Glomerular endothelial cell (primary cell): ENCODE measurements around the gene U2AF2. TPM values are rescaled to one million over a fixed set of nuclear protein-coding genes. Genes with fewer than 3 reads are reported as not detected.
"Not testable (repeated sequence)": the region's sequence is repeated elsewhere in the genome, so short reads cannot be mapped to it uniquely, and the experiment has no call there.

Source experiments
- DNase-seq: peaks from one replicate; pipeline ENCODE4 v3.0.0-alpha.2; 2011; ENCODE audit warnings: low read depth, low spot score; ENCODE audit errors: extremely low read depth
- total RNA-seq: library from RNA; depleted of rRNA; stranded (reverse); fragments of >200 nt; gene quantifications from 2 replicates; pipeline ENCODE4 v1.2.3, GENCODE V29; 2015

The U2AF2 gene
- total RNA-seq, 1 donor from 2014 or later = 150 TPM

- no peak for DNase-seq
Observed at GRCh38 chr19:55700813-55701212, 46.0 kb downstream of the U2AF2 start.

- no peak for DNase-seq
Observed at GRCh38 chr19:55702131-55702627, 47.3 kb downstream of the U2AF2 start.

DNA sequence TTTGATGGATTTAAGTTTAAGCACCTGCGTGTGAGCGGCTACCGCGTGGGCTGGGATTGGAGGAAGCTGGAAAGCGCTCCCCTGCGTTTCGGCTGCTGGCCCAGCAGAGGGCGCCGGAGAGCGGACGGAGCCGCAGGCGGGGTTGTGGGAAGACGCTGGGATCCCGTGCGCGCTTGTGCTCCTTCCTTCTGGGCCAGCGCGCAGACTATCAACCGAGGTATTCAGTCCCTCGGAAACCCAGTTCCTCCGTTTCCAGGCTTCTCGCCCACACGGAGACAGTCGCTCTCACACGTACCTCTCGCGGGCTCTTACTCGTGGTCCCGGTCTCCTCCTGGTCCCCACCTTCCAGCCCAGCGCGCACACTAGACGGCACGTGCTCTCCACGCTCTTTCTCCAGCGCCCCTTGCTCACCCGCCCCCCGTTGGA, 49.0 kb downstream of the U2AF2 start:
- DNase-seq = no peak

DNA sequence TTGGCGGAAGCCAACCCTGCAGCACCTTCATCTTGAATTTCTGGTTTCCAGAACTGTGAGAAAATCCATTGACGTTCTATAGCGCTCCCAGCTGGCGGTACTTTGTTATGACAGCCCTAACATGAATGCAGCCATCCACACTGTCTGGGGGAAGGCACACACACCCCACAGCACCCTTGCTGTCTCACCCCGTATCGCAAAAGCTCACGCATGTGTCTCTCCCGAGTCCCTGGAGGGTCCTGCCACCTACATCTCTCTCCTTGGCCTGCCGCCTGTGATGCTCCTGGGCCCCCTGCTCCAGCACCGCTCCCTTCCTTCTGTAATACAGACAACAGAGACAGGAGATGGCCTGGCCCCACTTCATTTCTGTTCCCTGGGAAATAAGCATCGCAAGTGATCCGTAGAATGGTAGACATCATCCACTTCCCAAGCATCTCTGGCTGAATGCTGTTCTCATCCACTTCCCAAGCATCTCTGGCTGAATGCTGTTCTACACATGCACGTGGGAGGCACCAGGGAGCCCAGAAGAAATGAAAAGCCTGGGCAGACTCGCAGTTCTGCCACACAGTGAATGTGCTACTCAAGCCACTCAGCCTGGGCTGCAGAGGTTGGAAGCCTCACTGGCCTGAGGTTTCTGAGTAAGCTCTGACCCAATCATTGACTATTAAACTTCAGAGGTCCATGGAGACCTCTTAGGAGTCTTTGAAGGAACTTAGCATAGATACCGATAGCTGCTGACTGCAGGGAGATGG, 49.8 kb downstream of the U2AF2 start:
- no peak for DNase-seq

DNA sequence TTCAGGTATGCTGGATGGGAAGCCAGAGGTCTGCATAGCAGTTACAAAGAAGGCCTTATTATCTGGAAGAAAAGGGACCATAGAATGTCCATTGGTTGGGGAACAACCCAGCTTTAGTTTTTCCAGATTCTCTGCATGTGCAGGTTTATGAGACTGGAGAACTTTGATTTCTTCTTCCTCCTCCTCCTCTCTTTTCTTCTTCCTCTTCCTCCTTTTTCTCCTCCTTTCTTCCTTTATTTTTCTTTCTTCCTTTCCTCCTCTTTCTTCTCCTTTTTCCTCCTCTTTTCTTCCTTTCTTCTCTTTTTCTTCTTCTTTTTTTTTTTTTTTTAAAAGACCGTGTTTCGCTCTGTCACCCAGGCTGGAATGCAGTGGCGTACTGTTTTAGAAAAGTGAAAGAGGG, 51.1 kb downstream of the U2AF2 start:
- DNase-seq = no peak

- no peak for DNase-seq
Observed at GRCh38 chr19:55711719-55712118, 56.9 kb downstream of the U2AF2 start.

DNA sequence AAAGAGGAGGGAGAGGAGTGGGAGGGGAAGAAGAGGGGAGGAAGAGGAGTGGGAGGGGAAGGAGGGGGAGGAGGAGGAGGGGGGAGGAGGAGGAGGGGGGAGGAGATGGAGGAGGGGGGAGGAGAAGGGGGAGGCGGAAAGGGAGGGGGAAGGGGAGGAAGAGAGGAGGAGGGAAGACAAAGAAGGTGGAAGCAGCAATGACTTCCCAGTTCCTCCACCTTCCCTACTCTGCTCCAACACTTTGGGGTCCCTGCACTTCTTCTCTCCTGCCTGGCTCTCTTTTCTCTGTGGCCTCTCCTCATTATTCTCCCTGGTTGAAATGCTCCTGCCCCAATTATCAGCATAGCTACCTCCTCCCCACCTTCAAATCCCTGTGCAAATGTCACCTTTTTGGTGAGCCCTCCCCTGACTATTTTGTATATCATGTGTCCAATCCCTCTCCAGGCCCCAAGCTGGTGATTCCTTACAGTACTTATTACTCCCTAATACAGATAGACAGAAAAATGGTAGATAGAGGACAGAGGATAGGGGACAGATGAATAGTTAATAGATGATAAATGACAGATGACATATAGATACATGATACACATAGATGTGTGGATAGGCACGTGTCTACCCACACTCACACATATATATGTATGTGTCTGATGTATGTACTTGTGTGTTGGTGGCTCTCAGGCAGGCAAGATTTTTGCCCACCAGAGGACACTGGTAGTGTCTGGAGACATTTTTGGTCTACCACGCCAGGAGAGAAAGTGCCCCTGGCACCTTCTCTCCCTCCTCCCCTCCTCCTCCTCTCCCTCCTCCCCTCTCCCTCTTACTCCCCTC, 58.2 kb downstream of the U2AF2 start:
- no peak for DNase-seq

DNA sequence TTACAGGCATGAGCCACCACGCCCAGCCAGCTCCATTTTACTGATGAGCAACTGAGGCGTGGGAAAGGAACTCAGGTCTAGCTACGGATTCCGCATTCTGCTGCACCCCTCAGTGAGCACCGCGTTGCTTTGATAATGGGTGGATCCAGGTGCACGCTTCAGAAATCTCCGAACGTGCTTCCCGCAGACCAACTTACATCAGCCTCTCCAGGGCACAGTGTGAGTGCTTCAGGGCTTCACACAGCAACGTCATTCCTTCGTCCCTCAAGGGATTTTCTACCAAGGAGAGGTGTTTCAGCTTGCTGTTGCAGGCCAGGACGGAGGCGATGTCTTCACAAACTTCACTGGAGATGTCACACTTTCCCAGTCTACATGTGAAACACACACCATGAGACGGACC, 61.7 kb downstream of the U2AF2 start:
- no peak for DNase-seq

GRCh38 chr19:55717251-55717650, 62.4 kb downstream of the U2AF2 start:
- no peak for DNase-seq

DNA sequence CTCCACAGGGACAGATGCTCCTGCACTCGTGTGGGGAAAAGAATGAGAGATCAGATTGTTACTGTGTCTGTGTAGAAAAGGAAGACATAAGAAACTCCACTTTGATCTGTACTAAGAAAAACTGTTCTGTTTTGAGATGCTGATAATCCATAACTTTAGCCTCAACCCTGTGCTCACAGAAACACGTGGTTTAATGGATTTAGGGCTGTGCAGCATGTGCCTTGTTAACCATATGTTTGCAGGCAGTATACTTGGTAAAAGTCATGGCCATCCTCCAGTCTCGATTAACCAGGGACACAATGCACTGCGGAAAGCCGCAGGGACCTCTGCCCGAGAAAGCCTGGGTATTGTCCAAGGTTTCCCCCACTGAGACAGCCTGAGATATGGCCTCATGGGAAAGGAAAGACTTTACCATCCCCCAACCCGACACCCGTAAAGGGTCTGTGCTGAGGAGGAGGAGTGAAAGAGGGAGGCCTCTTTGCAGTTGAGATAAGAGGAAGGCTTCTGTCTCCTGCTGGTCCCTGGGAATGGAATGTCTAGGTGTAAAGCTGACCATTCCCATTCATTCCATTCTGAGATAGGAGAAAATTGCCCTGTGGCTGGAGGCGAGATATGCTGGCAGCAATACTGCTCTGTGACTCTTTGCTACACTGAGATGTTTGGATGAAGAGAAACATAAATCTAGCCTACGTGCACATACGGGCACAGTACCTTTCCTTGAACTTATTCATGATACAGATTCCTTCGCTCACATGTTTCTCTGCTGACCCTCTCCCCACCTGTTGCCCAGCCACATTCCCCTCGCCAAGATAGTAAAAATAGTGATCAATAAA, 63.3 kb downstream of the U2AF2 start:
- not testable (repeated sequence) for DNase-seq

DNA sequence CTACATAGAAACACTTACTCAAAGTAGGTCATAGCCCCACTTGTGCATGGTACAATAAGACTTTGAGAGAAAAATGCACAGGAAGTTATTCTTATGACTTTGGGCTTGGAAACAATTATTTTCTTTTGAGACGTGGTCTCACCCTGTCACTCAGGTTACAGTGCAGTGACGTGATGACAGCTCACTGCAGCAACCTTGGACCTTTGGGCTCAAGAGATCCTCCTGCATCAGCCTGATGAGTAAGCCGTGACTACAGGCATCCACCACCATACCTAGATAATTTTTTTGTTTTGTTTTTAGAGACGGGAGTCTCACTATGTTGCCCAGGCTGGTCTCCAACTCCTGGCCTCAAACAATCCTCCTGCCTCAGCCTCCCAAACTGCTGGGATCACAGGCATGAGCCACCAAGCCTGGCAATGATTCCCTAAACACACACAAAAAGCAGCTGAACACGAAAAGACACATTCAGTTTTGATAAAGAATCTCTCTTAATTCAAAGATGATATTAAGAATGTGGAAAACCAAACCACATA, 65.4 kb downstream of the U2AF2 start:
- DNase-seq = no peak

DNA sequence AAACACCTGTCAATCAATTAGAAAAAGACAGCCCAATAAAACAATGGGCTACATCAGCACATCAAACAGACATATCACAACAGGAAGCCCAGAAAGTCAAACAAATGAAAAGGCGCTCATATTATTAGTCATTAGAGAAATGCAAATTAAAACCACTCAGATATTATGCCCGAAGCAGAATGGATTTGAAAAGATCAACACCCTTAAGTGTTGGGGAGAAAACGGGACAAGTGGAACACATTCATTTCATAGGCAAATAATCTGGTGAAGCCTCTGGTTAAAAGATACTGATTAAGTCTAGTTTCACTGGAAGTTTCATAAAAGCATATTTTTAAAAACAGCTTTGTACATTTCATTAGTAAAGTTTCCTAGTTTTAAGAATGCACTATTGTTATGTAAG, 66.0 kb downstream of the U2AF2 start:
- DNase-seq = no peak

GRCh38 chr19:55723491-55723890, 68.7 kb downstream of the U2AF2 start:
- DNase-seq = no peak

Other genes with a start within 250 kb of the U2AF2 start
- gene UBE2S, start 247.2 kb upstream of the U2AF2 start, total RNA-seq = 64.2 and 82.3 TPM in 2 replicates
- not detected in 2 replicates for gene SHISA7, start 211.7 kb upstream of the U2AF2 start, total RNA-seq
- gene ISOC2, start 193.4 kb upstream of the U2AF2 start, total RNA-seq = 52.1 and 73.1 TPM in 2 replicates
- gene C19orf85, start 190.3 kb upstream of the U2AF2 start, total RNA-seq = not detected in 2 replicates
- gene ZNF628, start 178.4 kb upstream of the U2AF2 start, total RNA-seq = 3.8 and 10.1 TPM in 2 replicates
- gene NAT14, start 169.8 kb upstream of the U2AF2 start, total RNA-seq = 26.4 and 42.5 TPM in 2 replicates
- gene SSC5D, start 166.6 kb upstream of the U2AF2 start, total RNA-seq = 2.4 and 2.9 TPM in 2 replicates
- not detected in 2 replicates for gene SBK2, start 117.9 kb upstream of the U2AF2 start, total RNA-seq
- gene SBK3, start 109.5 kb upstream of the U2AF2 start, total RNA-seq = 1.3 and 1.5 TPM in 2 replicates
- 9.2 and 9.5 TPM in 2 replicates for gene ZNF579, start 74.2 kb upstream of the U2AF2 start, total RNA-seq
- gene FIZ1, start 55.5 kb upstream of the U2AF2 start, total RNA-seq = 4.4 and 4.7 TPM in 2 replicates
- 24.6 and 42.1 TPM in 2 replicates for gene ZNF524, start 54.7 kb upstream of the U2AF2 start, total RNA-seq
- 5.7 and 13.1 TPM in 2 replicates for gene ZNF865, start 49.4 kb upstream of the U2AF2 start, total RNA-seq
- gene ZNF784, start 30.5 kb upstream of the U2AF2 start, total RNA-seq = 2.0 and 3.9 TPM in 2 replicates
- 18.3 and 28.9 TPM in 2 replicates for gene ZNF580, start 14.0 kb upstream of the U2AF2 start, total RNA-seq
- 22.8 and 39.4 TPM in 2 replicates for gene ZNF581, start 11.4 kb upstream of the U2AF2 start, total RNA-seq
- gene CCDC106, start 6.8 kb upstream of the U2AF2 start, total RNA-seq = 24.0 and 28.7 TPM in 2 replicates
- 162 and 201 TPM in 2 replicates for gene EPN1, start 20.2 kb downstream of the U2AF2 start, total RNA-seq
- gene NLRP9, start 83.4 kb downstream of the U2AF2 start, total RNA-seq = not detected in 2 replicates
- gene RFPL4A, start 104.1 kb downstream of the U2AF2 start, total RNA-seq = not detected in 2 replicates
- not detected in 2 replicates for gene RFPL4AL1, start 114.1 kb downstream of the U2AF2 start, total RNA-seq
- gene NLRP11, start 177.0 kb downstream of the U2AF2 start, total RNA-seq = not detected in 2 replicates
- not detected in 2 replicates for gene NLRP4, start 181.5 kb downstream of the U2AF2 start, total RNA-seq